Upper lobe of left lung (tissue), 4 donors: ENCODE data around the gene ERCC6L2.

Experiments
- POLR2A ChIP-seq, 4 donors: fragments of 450-650 bp; IDR thresholded peaks; one replicate each; pipeline ENCODE4 v1.5.1; 2016 to 2017; ENCODE audit warnings: antibody characterized with exemption in 4 of 4, mild to moderate bottlenecking in 2 of 4
- TF ChIP-seq, protein P1 (sequence below), 6 experiments: fragments of 450-650 bp in 4 of 6; fragments of 200-600 bp in 2 of 6; sonication (generic) in 2 of 6; IDR thresholded peaks; one replicate each; pipeline ENCODE4 v1.5.1; 2016 to 2019; ENCODE audit warnings: antibody characterized with exemption in 6 of 6

DNA sequence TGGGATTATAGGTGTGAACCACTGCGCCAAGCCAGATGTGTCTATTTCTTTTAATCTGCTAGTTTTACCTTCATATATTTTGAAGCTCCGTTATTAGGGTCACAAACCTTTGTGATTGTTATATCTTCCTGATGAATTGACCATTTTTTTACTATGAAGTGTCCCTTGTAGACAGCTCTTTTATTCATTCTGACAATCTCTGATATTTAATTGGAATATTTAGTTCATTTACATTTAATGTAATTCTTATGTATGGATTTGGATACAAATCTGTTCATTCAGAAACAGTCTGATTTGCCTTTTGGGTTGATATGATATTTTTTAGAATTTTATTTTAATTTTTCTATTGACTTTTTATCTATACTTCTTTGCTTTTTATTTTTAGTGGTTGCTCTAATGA is 17.2 kb downstream of the ERCC6L2 start:
- TF ChIP-seq, protein P1, sequence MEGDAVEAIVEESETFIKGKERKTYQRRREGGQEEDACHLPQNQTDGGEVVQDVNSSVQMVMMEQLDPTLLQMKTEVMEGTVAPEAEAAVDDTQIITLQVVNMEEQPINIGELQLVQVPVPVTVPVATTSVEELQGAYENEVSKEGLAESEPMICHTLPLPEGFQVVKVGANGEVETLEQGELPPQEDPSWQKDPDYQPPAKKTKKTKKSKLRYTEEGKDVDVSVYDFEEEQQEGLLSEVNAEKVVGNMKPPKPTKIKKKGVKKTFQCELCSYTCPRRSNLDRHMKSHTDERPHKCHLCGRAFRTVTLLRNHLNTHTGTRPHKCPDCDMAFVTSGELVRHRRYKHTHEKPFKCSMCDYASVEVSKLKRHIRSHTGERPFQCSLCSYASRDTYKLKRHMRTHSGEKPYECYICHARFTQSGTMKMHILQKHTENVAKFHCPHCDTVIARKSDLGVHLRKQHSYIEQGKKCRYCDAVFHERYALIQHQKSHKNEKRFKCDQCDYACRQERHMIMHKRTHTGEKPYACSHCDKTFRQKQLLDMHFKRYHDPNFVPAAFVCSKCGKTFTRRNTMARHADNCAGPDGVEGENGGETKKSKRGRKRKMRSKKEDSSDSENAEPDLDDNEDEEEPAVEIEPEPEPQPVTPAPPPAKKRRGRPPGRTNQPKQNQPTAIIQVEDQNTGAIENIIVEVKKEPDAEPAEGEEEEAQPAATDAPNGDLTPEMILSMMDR (IDR thresholded peaks at IDR 0.05) = no peak
- no peak for TF ChIP-seq POLR2A (IDR thresholded peaks at IDR 0.05)
